H1 (cell line): ENCODE data around the gene NHEJ1. TPM values are rescaled to one million over a fixed set of nuclear protein-coding genes. Genes with fewer than 3 reads are reported as not detected.

Experiments
- CTCF ChIA-PET: fragments of 300-600 bp; sonication (Branson Sonifier 250); formaldehyde crosslinking; loops from one replicate; lab custom pipeline; 2021; ENCODE audit not compliant: partially characterized antibody; lab: Charles Lee
- POLR2A ChIA-PET: fragments of 300-600 bp; sonication (Branson Sonifier 250); formaldehyde crosslinking; loops from one replicate; lab custom pipeline; 2021; ENCODE audit warnings: inconsistent platforms; ENCODE audit not compliant: partially characterized antibody; lab: Charles Lee
- DNase-seq, 2 experiments: peaks; one replicate each; pipeline versions ENCODE4 v3.0.0 to v3.0.0-alpha.2; 2010 to 2022; ENCODE audit warnings: low spot score in 2 of 2, low read depth in 1 of 2, mixed read lengths in 1 of 2
- FAIRE-seq: peaks from 2 replicates; lab custom pipeline; 2011; peaks lifted over from hg19 to GRCh38; lab: Jason Lieb, UNC
- H2AFZ ChIP-seq: 2 replicates; pipeline ENCODE4 v1.8.1; 2012; ENCODE audit warnings: low read length, inconsistent platforms
- H2AK5ac ChIP-seq: 2 replicates; pipeline ENCODE4 v1.6.1; 2013; ENCODE audit warnings: low read depth, low read length
- H2BK120ac ChIP-seq: replicated peaks from 2 replicates; pipeline ENCODE3; 2013; ENCODE audit warnings: low read depth, low read length, inconsistent platforms
- H2BK12ac ChIP-seq: 2 replicates; pipeline ENCODE4 v1.6.1; 2013; ENCODE audit warnings: low read depth, low read length
- H2BK15ac ChIP-seq: 2 replicates; pipeline ENCODE4 v1.6.1; 2013; ENCODE audit warnings: low read length
- H2BK20ac ChIP-seq: 2 replicates; pipeline ENCODE4 v1.6.1; 2013; ENCODE audit warnings: low read length
- H2BK5ac ChIP-seq: 2 replicates; pipeline ENCODE4 v1.6.1; 2013; ENCODE audit warnings: low read depth, low read length
- H3K14ac ChIP-seq: 2 replicates; pipeline ENCODE4 v1.6.1; 2013; ENCODE audit warnings: inconsistent platforms; ENCODE audit not compliant: insufficient read length
- H3K18ac ChIP-seq: 2 replicates; pipeline ENCODE4 v1.6.1; 2013; ENCODE audit warnings: low read length; ENCODE audit errors: extremely low read depth
- H3K23ac ChIP-seq: 2 replicates; pipeline ENCODE4 v1.6.1; 2013; ENCODE audit warnings: inconsistent platforms; ENCODE audit not compliant: insufficient read length
- H3K23me2 ChIP-seq: 2 replicates; pipeline ENCODE4 v1.6.1; 2013; ENCODE audit warnings: low read depth, low read length
- H3K27ac ChIP-seq: 2 replicates; pipeline ENCODE4 v1.6.1; 2011; ENCODE audit warnings: low read depth, low read length, inconsistent platforms
- H3K27me3 ChIP-seq, 4 experiments: replicated peaks in 1 of 4; 1 replicate in 1 of 4; 2 replicates in 3 of 4; pipeline versions ENCODE4 v1.6.1 to v1.8.1; 2011 to 2013; ENCODE audit warnings: low read length in 3 of 4, mild to moderate bottlenecking in 3 of 4, inconsistent platforms in 2 of 4, mixed read lengths in 2 of 4, moderate library complexity in 1 of 4; ENCODE audit not compliant: control insufficient read depth in 3 of 4, insufficient read depth in 3 of 4; ENCODE audit errors: extremely low read depth in 1 of 4
- H3K36me3 ChIP-seq, 4 experiments: 2 replicates each; pipeline versions ENCODE4 v1.6.1 to v1.8.1; 2011 to 2013; ENCODE audit warnings: mild to moderate bottlenecking in 4 of 4, low read length in 3 of 4, moderate library complexity in 2 of 4, control low read depth in 1 of 4, inconsistent platforms in 1 of 4; ENCODE audit not compliant: insufficient read depth in 4 of 4, control insufficient read depth in 2 of 4
- H3K4ac ChIP-seq: replicated peaks from 2 replicates; pipeline ENCODE3; 2013; ENCODE audit warnings: low read length, low read depth, mixed read lengths, inconsistent platforms; ENCODE audit not compliant: insufficient read length
- H3K4me1 ChIP-seq, 4 experiments: replicated peaks in 1 of 4; 1 replicate in 1 of 4; 2 replicates in 3 of 4; pipeline versions ENCODE4 v1.6.1 to v1.8.1; 2011 to 2013; ENCODE audit warnings: low read length in 3 of 4, inconsistent platforms in 2 of 4, mixed read lengths in 1 of 4; ENCODE audit not compliant: insufficient read depth in 4 of 4, control insufficient read depth in 3 of 4
- H3K4me2 ChIP-seq, 2 experiments: 2 replicates each; pipeline versions ENCODE4 v1.6.1 to v1.8.1; 2011 to 2013; ENCODE audit warnings: low read depth in 2 of 2, low read length in 2 of 2, control low read depth in 1 of 2, inconsistent platforms in 1 of 2, mild to moderate bottlenecking in 1 of 2; ENCODE audit not compliant: insufficient read depth in 1 of 2
- H3K4me3 ChIP-seq, 4 experiments: fragments of 200-600, 300-600 bp in 1 of 4; sonication (generic), shearing (Covaris generic), sonication (Bioruptor Twin) in 1 of 4; 2 replicates each; pipeline versions ENCODE4 v1.5.1 to v1.8.1; 2011 to 2016; ENCODE audit warnings: low read length in 4 of 4, low read depth in 3 of 4, control low read depth in 2 of 4, inconsistent platforms in 2 of 4, mild to moderate bottlenecking in 2 of 4, mixed read lengths in 1 of 4, moderate library complexity in 1 of 4; ENCODE audit not compliant: insufficient read depth in 2 of 4; ENCODE audit errors: extremely low read depth in 1 of 4
- H3K56ac ChIP-seq: replicated peaks from 2 replicates; pipeline ENCODE3; 2013; ENCODE audit warnings: low read depth, mild to moderate bottlenecking, mixed read lengths, low read length, inconsistent platforms; ENCODE audit not compliant: insufficient read length
- H3K79me1 ChIP-seq: 2 replicates; pipeline ENCODE4 v1.6.1; 2013; ENCODE audit warnings: low read depth, low read length, control low read depth
- H3K79me2 ChIP-seq, 2 experiments: 2 replicates each; pipeline versions ENCODE4 v1.6.1 to v1.8.1; 2012 to 2013; ENCODE audit warnings: low read length in 2 of 2, mild to moderate bottlenecking in 2 of 2, inconsistent platforms in 1 of 2; ENCODE audit not compliant: insufficient read depth in 2 of 2, control insufficient read depth in 1 of 2
- H3K9ac ChIP-seq, 4 experiments: replicated peaks in 1 of 4; 1 replicate in 1 of 4; 2 replicates in 3 of 4; pipeline versions ENCODE4 v1.6.1 to v1.8.1; 2011 to 2013; ENCODE audit warnings: low read depth in 3 of 4, low read length in 3 of 4, control low read depth in 2 of 4, mild to moderate bottlenecking in 2 of 4, moderate library complexity in 2 of 4, inconsistent platforms in 1 of 4; ENCODE audit errors: extremely low read depth in 1 of 4
- H3K9me3 ChIP-seq, 2 experiments: 2 replicates each; pipeline versions ENCODE4 v1.6.1 to v1.8.1; 2012 to 2013; ENCODE audit warnings: mild to moderate bottlenecking in 2 of 2, moderate library complexity in 2 of 2, control low read depth in 1 of 2, inconsistent platforms in 1 of 2, low read depth in 1 of 2, low read length in 1 of 2, mixed read lengths in 1 of 2; ENCODE audit not compliant: insufficient read depth in 2 of 2
- H4K20me1 ChIP-seq, 2 experiments: replicated peaks in 1 of 2; 2 replicates each; pipeline versions ENCODE3 to v1.8.1; 2011 to 2013; ENCODE audit warnings: inconsistent platforms in 2 of 2, low read length in 2 of 2, mild to moderate bottlenecking in 1 of 2; ENCODE audit not compliant: insufficient read depth in 2 of 2, control insufficient read depth in 1 of 2
- H4K5ac ChIP-seq: 2 replicates; pipeline ENCODE4 v1.6.1; 2013; ENCODE audit warnings: low read length, low read depth, mixed read lengths, inconsistent platforms; ENCODE audit not compliant: insufficient read length
- H4K8ac ChIP-seq: 2 replicates; pipeline ENCODE4 v1.8.0; 2013; ENCODE audit warnings: mild to moderate bottlenecking, moderate library complexity, low read length, inconsistent platforms; ENCODE audit not compliant: insufficient read depth; ENCODE audit errors: extremely low read depth
- H4K91ac ChIP-seq: replicated peaks from 2 replicates; pipeline ENCODE3; 2013; ENCODE audit warnings: low read length, mixed read lengths, inconsistent platforms; ENCODE audit not compliant: insufficient read length
- CBX5 ChIP-seq: fragments of 300-800, 300-1000 bp; sonication (generic); IDR thresholded peaks from 2 replicates; pipeline ENCODE4 v1.7.1; 2016; ENCODE audit warnings: antibody characterized with exemption, low read length, low read depth
- CREB1 ChIP-seq: IDR thresholded peaks from 2 replicates; pipeline ENCODE4 v1.6.1; 2012; ENCODE audit warnings: inconsistent platforms
- FOSL1 ChIP-seq: IDR thresholded peaks from 2 replicates; pipeline ENCODE4 v1.6.1; 2011; ENCODE audit warnings: mild to moderate bottlenecking, low read depth, low read length, moderate library complexity; ENCODE audit not compliant: insufficient read depth
- HDAC2 ChIP-seq, 2 experiments: fragments of 300-600 bp in 1 of 2; sonication (generic) in 1 of 2; IDR thresholded peaks; 2 replicates each; pipeline ENCODE4 v1.6.1; 2011 to 2012; ENCODE audit warnings: low read depth in 2 of 2, low read length in 2 of 2, mild to moderate bottlenecking in 2 of 2, moderate library complexity in 2 of 2, borderline replicate concordance in 1 of 2, inconsistent platforms in 1 of 2
- JUN ChIP-seq: IDR thresholded peaks from 2 replicates; pipeline ENCODE4 v1.6.1; 2011; ENCODE audit warnings: low read depth, mild to moderate bottlenecking, improper control_type of control experiment, low read length
- KDM1A ChIP-seq: fragments of 200-600, 300-600 bp; sonication (generic); IDR thresholded peaks from 2 replicates; pipeline ENCODE4 v1.7.1; 2016; ENCODE audit warnings: mild to moderate bottlenecking, low read length, borderline replicate concordance
- RFX5 ChIP-seq: IDR thresholded peaks from 2 replicates; pipeline ENCODE4 v1.6.1; 2011; ENCODE audit warnings: low read depth, low read length, improper control_type of control experiment, borderline replicate concordance
- RNF2 ChIP-seq: fragments of 200-900, 300-1000 bp; sonication (generic); IDR thresholded peaks from 2 replicates; pipeline ENCODE4 v1.7.1; 2016; ENCODE audit warnings: borderline replicate concordance, low read depth, mild to moderate bottlenecking, antibody characterized with exemption, low read length; ENCODE audit not compliant: poor library complexity, severe bottlenecking; ENCODE audit errors: missing control alignments
- SRF ChIP-seq: IDR thresholded peaks from 2 replicates; pipeline ENCODE4 v1.6.1; 2011; ENCODE audit warnings: mild to moderate bottlenecking, low read depth, low read length, moderate library complexity
- WGBS, 2 experiments: shearing (Covaris generic) in 1 of 2; methylation state at CpG; one replicate each; pipeline versions ENCODE4 v1.1.6 to v1.1.7; 2013 to 2015; ENCODE audit warnings: low lambda C conversion rate in 2 of 2, mixed read lengths in 2 of 2, inconsistent platforms in 1 of 2, low coverage in 1 of 2, missing lambda C conversion rate in 1 of 2; ENCODE audit not compliant: insufficient replicate concordance in 2 of 2, insufficient coverage in 1 of 2, insufficient read length in 1 of 2; ENCODE audit errors: extremely low coverage in 1 of 2, missing lambda C conversion rate in 1 of 2; 5-methylcytosine and 5-hydroxymethylcytosine counted together
- polyA plus RNA-seq, 7 experiments: library from polyadenylated mRNA; depleted of rRNA in 3 of 7; stranded (reverse) in 5 of 7; unstranded in 2 of 7; fragments of >200 nt in 5 of 7; fragments of 200-250 nt in 2 of 7; gene quantifications; 1 replicate in 5 of 7; 2 replicates in 1 of 7; 4 replicates in 1 of 7; pipeline versions ENCODE4 v1.2.1 to v1.2.3, GENCODE V29; 2011 to 2013; ENCODE audit warnings: missing spikeins in 2 of 7, mixed read lengths in 2 of 7
- total RNA-seq: library from RNA; stranded (reverse); fragmentation: NEBNext Ultra II Directional; extraction: Animal tissue kit (Norgen Biotek cat#: 25700); gene quantifications from 2 replicates; pipeline ENCODE4 v1.2.1, GENCODE V29; 2021
- TF ChIP-seq, protein P1 (sequence below): IDR thresholded peaks from 2 replicates; pipeline ENCODE4 v1.6.1; 2011; ENCODE audit warnings: low read depth, mild to moderate bottlenecking, low read length; ENCODE audit not compliant: insufficient read depth
- TF ChIP-seq, protein P2 (sequence below): IDR thresholded peaks from 2 replicates; pipeline ENCODE4 v1.6.1; 2012; ENCODE audit warnings: inconsistent platforms

The NHEJ1 gene
- total and polyA plus RNA-seq, 2 of the 8 experiments (the other 6 are each of a cell fraction or from before 2014, with no cell fraction given) = 22.7 to 24.1 TPM

DNA sequence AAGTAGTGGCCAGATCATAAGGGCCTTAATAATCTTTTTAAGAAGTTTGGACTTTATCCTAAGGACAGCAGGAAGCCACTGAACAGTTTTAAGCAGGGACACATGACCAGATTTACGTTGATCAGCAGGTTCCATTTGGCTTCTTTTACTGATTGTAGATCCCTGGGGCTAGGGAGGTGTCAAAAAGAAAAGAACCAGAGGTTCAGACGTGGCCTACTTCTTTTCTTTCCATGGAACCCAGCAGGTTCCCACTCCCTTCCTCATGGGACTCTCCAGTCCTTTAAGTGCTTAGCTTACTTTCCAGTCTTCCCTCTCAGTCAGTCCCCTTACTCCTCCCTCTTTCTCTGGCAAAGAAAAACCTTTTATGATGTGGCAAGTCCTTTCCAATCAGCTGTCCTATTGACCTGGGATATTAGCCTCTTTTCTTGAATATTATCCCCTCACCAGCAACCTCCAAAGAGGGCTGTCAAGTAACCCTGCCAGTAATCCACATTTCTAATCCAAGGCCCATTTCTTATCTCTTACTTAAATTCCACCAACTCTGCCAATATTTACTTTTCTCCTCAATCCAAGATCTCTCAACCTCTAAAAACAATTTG, 33.5 kb downstream of the NHEJ1 start:
- ChIA-PET POLR2A (interaction anchor here (1.1 kb wide), 1 partner anchor 8 kb away, joined by 3 read pairs; no protein-coding TSS in a partner anchor), CTCF (interaction anchor here (0.6 to 37.2 kb wide), 6 partner anchors 17 to 124 kb away, joined by 3 to 1777 read pairs (median 114); partner anchors contain the start of genes CFAP65 and IHH)
- no peak overlapping the region for H3K14ac ChIP-seq
- WGBS, 2 experiments = 68% methylated on average over 2 of the region's 2 CpGs; no CpG with 5 or more reads in 1 of the 2 experiments
- no peak overlapping the region for H2AK5ac ChIP-seq
- no peak overlapping the region for H3K27ac ChIP-seq
- DNase-seq (no peak), FAIRE-seq (no peak)
- H3K9ac ChIP-seq = no peak overlapping the region
- H4K5ac ChIP-seq = no peak overlapping the region
- no peak overlapping the region for H2BK20ac ChIP-seq
- H4K20me1 ChIP-seq = no peaks in the 10 kb centered on the region
- no peak overlapping the region for H3K4ac ChIP-seq
- no peak overlapping the region for H3K4me3 ChIP-seq
- no peak overlapping the region for H2BK15ac ChIP-seq
- no peaks in the 10 kb centered on the region for H3K36me3 ChIP-seq
- H3K4me1 ChIP-seq = no peaks in the 10 kb centered on the region; a peak in 2 of 7 replicates
- no peak overlapping the region for H2BK120ac ChIP-seq
- no peaks in the 10 kb centered on the region for H3K23me2 ChIP-seq
- no peak overlapping the region for H4K91ac ChIP-seq
- no peaks in the 10 kb centered on the region for H3K9me3 ChIP-seq
- H3K23ac ChIP-seq = no peak overlapping the region
- H3K18ac ChIP-seq = no peak overlapping the region
- no peak overlapping the region for H2AFZ ChIP-seq
- no peaks in the 10 kb centered on the region for H3K27me3 ChIP-seq
- no peak overlapping the region for H2BK5ac ChIP-seq
- no peak overlapping the region for H3K56ac ChIP-seq
- no peak overlapping the region for H4K8ac ChIP-seq
- H3K79me2 ChIP-seq = no peaks in the 10 kb centered on the region
- no peaks in the 10 kb centered on the region for H3K79me1 ChIP-seq
- H2BK12ac ChIP-seq = no peak overlapping the region
- no peak overlapping the region for H3K4me2 ChIP-seq
- TF ChIP-seq RFX5 = no peak
- no peak for TF ChIP-seq CREB1
- no peak for TF ChIP-seq HDAC2 (IDR thresholded peaks at IDR 0.05; ENCODE audit: borderline replicate concordance in 1 of 2, low read depth in 2 of 2, low read length in 2 of 2)
- TF ChIP-seq, protein P1, sequence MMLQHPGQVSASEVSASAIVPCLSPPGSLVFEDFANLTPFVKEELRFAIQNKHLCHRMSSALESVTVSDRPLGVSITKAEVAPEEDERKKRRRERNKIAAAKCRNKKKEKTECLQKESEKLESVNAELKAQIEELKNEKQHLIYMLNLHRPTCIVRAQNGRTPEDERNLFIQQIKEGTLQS = no peak
- TF ChIP-seq RNF2 = no peak
- TF ChIP-seq SRF = no peak
- TF ChIP-seq, protein P2, sequence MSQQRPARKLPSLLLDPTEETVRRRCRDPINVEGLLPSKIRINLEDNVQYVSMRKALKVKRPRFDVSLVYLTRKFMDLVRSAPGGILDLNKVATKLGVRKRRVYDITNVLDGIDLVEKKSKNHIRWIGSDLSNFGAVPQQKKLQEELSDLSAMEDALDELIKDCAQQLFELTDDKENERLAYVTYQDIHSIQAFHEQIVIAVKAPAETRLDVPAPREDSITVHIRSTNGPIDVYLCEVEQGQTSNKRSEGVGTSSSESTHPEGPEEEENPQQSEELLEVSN = no peak
- TF ChIP-seq JUN = no peak
- TF ChIP-seq KDM1A = no peak
- TF ChIP-seq FOSL1 = no peak
- no peak for TF ChIP-seq CBX5
